Naive thymus-derived CD4-positive, alpha-beta T cell (primary cell): ENCODE measurements around the gene ZBTB21. TPM values are rescaled to one million over a fixed set of nuclear protein-coding genes. Genes with fewer than 3 reads are reported as not detected.

Experiments used
- ATAC-seq: fragments of 150-1000 bp; cut with Tn5 transposase; 2 replicates; pipeline ENCODE4 v1.10.0; 2021; ENCODE audit warnings: mild to moderate bottlenecking, moderate library complexity
- CTCF ChIA-PET: fragments of 350-600 bp; sonication (Branson Sonifier 250); formaldehyde crosslinking; loops from one replicate; lab custom pipeline; 2021; ENCODE audit warnings: antibody characterized with exemption; lab: Charles Lee
- POLR2A ChIA-PET: fragments of 350-600 bp; sonication (Branson Sonifier 250); formaldehyde crosslinking; loops from one replicate; lab custom pipeline; 2021; ENCODE audit warnings: antibody characterized with exemption, inconsistent platforms; lab: Charles Lee
- DNase-seq, 9 donors: peaks; one replicate each; pipeline versions ENCODE4 v3.0.0 to v3.0.0-alpha.2; 2020 to 2022; ENCODE audit warnings: mixed read lengths in 1 of 9
- H3K27ac ChIP-seq: one replicate; pipeline ENCODE4 v1.7.0; 2013; ENCODE audit warnings: mild to moderate bottlenecking, low read depth, low read length, moderate library complexity
- H3K27me3 ChIP-seq, 2 donors: one replicate each; pipeline ENCODE4 v1.7.0; 2013; ENCODE audit warnings: low read length in 2 of 2, mild to moderate bottlenecking in 2 of 2, moderate library complexity in 2 of 2; ENCODE audit not compliant: control insufficient read depth in 2 of 2, insufficient read depth in 2 of 2
- H3K36me3 ChIP-seq, 3 experiments: 1 replicate in 2 of 3; 2 replicates in 1 of 3; pipeline ENCODE4 v1.7.0; 2013; ENCODE audit warnings: low read length in 3 of 3, mild to moderate bottlenecking in 3 of 3, moderate library complexity in 1 of 3; ENCODE audit not compliant: insufficient read depth in 3 of 3, control insufficient read depth in 2 of 3
- H3K4me1 ChIP-seq, 2 donors: one replicate each; pipeline ENCODE4 v1.7.0; 2013; ENCODE audit warnings: low read length in 2 of 2, mild to moderate bottlenecking in 2 of 2, moderate library complexity in 1 of 2; ENCODE audit not compliant: control insufficient read depth in 2 of 2, insufficient read depth in 2 of 2
- H3K4me3 ChIP-seq: 2 replicates; pipeline ENCODE4 v1.7.0; 2013; ENCODE audit warnings: mild to moderate bottlenecking, low read length
- H3K9me3 ChIP-seq, 3 experiments: 1 replicate in 2 of 3; 2 replicates in 1 of 3; pipeline ENCODE4 v1.7.0; 2013; ENCODE audit warnings: low read length in 3 of 3; ENCODE audit not compliant: control insufficient read depth in 2 of 3
- H3K27ac Mint-ChIP-seq, 9 donors: one replicate each; pipeline ENCODE4 v1.8.0; 2020 to 2022; ENCODE audit warnings: mixed read lengths in 9 of 9, mild to moderate bottlenecking in 8 of 9, moderate library complexity in 5 of 9, inconsistent platforms in 2 of 9
- H3K27me3 Mint-ChIP-seq, 5 donors: one replicate each; pipeline ENCODE4 v1.8.0; 2021 to 2022; ENCODE audit warnings: mixed read lengths in 5 of 5, mild to moderate bottlenecking in 1 of 5
- H3K36me3 Mint-ChIP-seq, 5 donors: one replicate each; pipeline ENCODE4 v1.8.0; 2020 to 2022; ENCODE audit warnings: mixed read lengths in 5 of 5, mild to moderate bottlenecking in 3 of 5, inconsistent platforms in 1 of 5
- H3K4me1 Mint-ChIP-seq, 7 donors: one replicate each; pipeline ENCODE4 v1.8.0; 2020 to 2022; ENCODE audit warnings: mixed read lengths in 7 of 7, mild to moderate bottlenecking in 3 of 7, inconsistent platforms in 1 of 7
- H3K4me3 Mint-ChIP-seq, 10 donors: one replicate each; pipeline ENCODE4 v1.8.0; 2020 to 2022; ENCODE audit warnings: mild to moderate bottlenecking in 10 of 10, mixed read lengths in 10 of 10, moderate library complexity in 6 of 10, inconsistent platforms in 2 of 10
- H3K9me3 Mint-ChIP-seq, 11 donors: one replicate each; pipeline ENCODE4 v1.8.0; 2020 to 2022; ENCODE audit warnings: mixed read lengths in 11 of 11, mild to moderate bottlenecking in 4 of 11, inconsistent platforms in 1 of 11, moderate library complexity in 1 of 11
- intact Hi-C, 2 donors: fragments of 100-400 bp; cut with micrococcal nuclease; formaldehyde crosslinking; loops; one replicate each; pipeline ENCODE4 v1.15.1; 2023
- polyA plus RNA-seq, 2 donors: library from polyadenylated mRNA; unstranded; fragments of 300-500 nt; fragmentation: Illumina TruSeq; gene quantifications; one replicate each; pipeline ENCODE4 v1.2.3, GENCODE V29; 2021
- total RNA-seq, 6 experiments: library from RNA in 5 of 6; stranded (reverse) in 5 of 6; gene quantifications; 1 replicate in 5 of 6; 2 replicates in 1 of 6; pipeline ENCODE4 v1.2.3 and lab custom pipeline; 2021 to 2026

Gene ZBTB21
- total and polyA plus RNA-seq, 7 experiments from 2014 or later: 4.3 to 137 (median 24.3) TPM

DNA sequence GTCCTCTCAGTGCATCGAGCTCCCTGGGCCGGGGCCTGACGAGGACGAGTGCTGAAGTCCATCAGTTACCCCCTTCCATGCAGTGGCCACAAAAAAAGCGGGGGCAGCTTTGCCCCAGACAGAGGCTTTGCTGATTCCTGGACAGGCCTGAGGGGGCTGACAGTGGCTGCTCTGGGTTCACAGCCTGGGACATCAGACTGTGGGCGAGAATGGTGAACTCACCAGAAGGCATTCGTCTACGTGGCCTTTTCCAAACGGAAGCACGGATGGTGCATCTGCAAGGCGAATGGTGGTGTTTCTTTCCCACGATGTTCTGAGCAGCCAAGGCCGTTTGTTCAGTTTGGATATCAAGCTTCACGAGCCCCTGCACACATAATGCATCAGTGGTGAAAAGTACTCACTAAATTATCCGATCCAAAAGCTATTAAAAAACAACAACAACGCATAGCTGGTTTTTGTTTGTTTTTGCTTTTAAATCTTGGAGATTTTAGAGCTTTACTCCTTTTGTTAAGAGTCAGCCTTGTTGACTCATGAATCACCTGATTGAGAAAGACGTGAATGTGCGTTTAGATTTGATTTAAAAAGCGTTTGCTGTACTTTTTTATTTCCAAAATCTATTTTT is 6.3 kb upstream of the ZBTB21 start:
- H3K36me3 Mint-ChIP-seq: peaks cover 0 to 2% (median 0%) of the 10 kb centered on the region in 5 donors
- Histone ChIP-seq H3K9me3 (peaks cover 0 to 3% (median 0%) of the 10 kb centered on the region in 3 experiments), H3K27me3 (no peaks in the 10 kb centered on the region), H3K27ac (no peak overlapping the region), H3K4me3 (no peak overlapping the region), H3K36me3 (no peaks in the 10 kb centered on the region), H3K4me1 (peaks cover 0 to under 1% of the 10 kb centered on the region in 2 donors)
- POLR2A ChIA-PET: no interaction called here
- ATAC-seq: no peak
- peaks cover 2 to 20% (median 7%) of the 10 kb centered on the region in 7 donors for H3K4me1 Mint-ChIP-seq
- H3K27me3 Mint-ChIP-seq: peaks cover 0 to 20% (median 0%) of the 10 kb centered on the region in 5 donors
- CTCF ChIA-PET: no interaction called here
- H3K27ac Mint-ChIP-seq: no peak overlapping the region
- no peak overlapping the region for H3K4me3 Mint-ChIP-seq
- intact Hi-C loops: loop anchor here in 1 of 2 donors (10.0 kb wide), 2 partner anchors 388 to 652 kb away; partner anchors contain the start of genes MX2 and UBASH3A
- peaks cover 0 to 4% (median 0%) of the 10 kb centered on the region in 11 donors for H3K9me3 Mint-ChIP-seq
- DNase-seq: no peak

- no peak for DNase-seq
- no peak for ATAC-seq
- intact Hi-C loops: loop anchor here (5.0 to 10.0 kb wide), 3 partner anchors 93 to 649 kb away; partner anchors contain the start of genes MX2 (in 1 of the 2) and UBASH3A (in 1 of the 2)
- peaks cover 0 to 20% (median 13%) of the 10 kb centered on the region in 7 donors for H3K4me1 Mint-ChIP-seq
- H3K9me3 ChIP-seq: peaks cover 0 to 3% (median 0%) of the 10 kb centered on the region in 3 experiments
- no peak overlapping the region for H3K27ac ChIP-seq
- peaks cover 0 to 5% of the 10 kb centered on the region in 2 donors for H3K4me1 ChIP-seq
- ChIA-PET POLR2A (interaction anchor here (1.0 to 13.0 kb wide), 2 partner anchors 50 to 94 kb away, joined by 3 to 122 read pairs; no protein-coding TSS in a partner anchor), CTCF (interaction anchor here (0.7 kb wide), 1 partner anchor 38 kb away, joined by 6 read pairs; no protein-coding TSS in a partner anchor)
- H3K36me3 ChIP-seq: no peaks in the 10 kb centered on the region
- H3K36me3 Mint-ChIP-seq: peaks cover 0 to 6% (median 0%) of the 10 kb centered on the region in 5 donors
- peak overlapping the region in 1 of 10 donors; percentile 9 for H3K4me3 Mint-ChIP-seq
- peak overlapping the region in 1 of 9 donors; percentile 7 for H3K27ac Mint-ChIP-seq
- no peaks in the 10 kb centered on the region for H3K27me3 ChIP-seq
- H3K9me3 Mint-ChIP-seq: peaks cover 0 to 7% (median 0%) of the 10 kb centered on the region in 11 donors
- peaks cover 0 to 24% (median 0%) of the 10 kb centered on the region in 5 donors for H3K27me3 Mint-ChIP-seq
- no peak overlapping the region for H3K4me3 ChIP-seq
Observed at GRCh38 chr21:42013931-42014330, 3.8 kb upstream of the ZBTB21 start.

DNA sequence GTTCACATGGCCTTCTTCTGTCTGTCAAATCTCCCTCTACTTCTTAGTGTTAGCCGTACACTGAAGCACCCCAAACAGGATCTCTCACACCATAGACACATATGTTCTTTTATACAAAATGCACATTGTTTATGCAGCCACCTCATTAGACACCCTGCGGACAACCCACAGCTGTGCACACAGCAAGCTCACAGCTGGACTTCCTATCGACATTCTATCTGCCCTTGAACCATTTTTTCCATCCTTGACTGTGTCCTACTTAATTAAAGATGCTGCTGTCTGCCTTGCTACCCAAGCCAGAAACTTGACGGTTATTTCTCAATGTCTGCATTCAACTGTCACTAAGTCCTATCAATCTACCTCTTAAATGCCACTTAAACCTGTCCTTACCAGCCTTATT is 3.2 kb upstream of the ZBTB21 start:
- Mint-ChIP-seq H3K4me1 (peaks cover 0 to 25% (median 18%) of the 10 kb centered on the region in 7 donors), H3K9me3 (peaks cover 0 to 7% (median 0%) of the 10 kb centered on the region in 11 donors), H3K27ac (peak overlapping the region in 6 of 9 donors; percentile 2 to 62 (median 28)), H3K36me3 (peaks cover 0 to 6% (median 0%) of the 10 kb centered on the region in 5 donors), H3K27me3 (peaks cover 0 to 24% (median 0%) of the 10 kb centered on the region in 5 donors), H3K4me3 (peak overlapping the region in 3 of 10 donors; percentile 1 to 88 (median 6))
- no peaks in the 10 kb centered on the region for H3K27me3 ChIP-seq
- ChIA-PET POLR2A (interaction anchor here (13.0 kb wide), 1 partner anchor 50 kb away, joined by 122 read pairs; no protein-coding TSS in a partner anchor), CTCF (interaction anchor here (0.8 kb wide), 1 partner anchor 94 kb away, joined by 5 read pairs; no protein-coding TSS in a partner anchor)
- intact Hi-C loops: loop anchor here (5.0 to 10.0 kb wide), 3 partner anchors 94 to 649 kb away; partner anchors contain the start of genes MX2 (in 1 of the 2) and UBASH3A (in 1 of the 2)
- no peak overlapping the region for H3K4me3 ChIP-seq
- DNase-seq: no peak
- peaks cover 0 to 3% (median 0%) of the 10 kb centered on the region in 3 experiments for H3K9me3 ChIP-seq
- peaks cover 0 to 5% of the 10 kb centered on the region in 2 donors for H3K4me1 ChIP-seq
- no peak overlapping the region for H3K27ac ChIP-seq
- no peaks in the 10 kb centered on the region for H3K36me3 ChIP-seq
- ATAC-seq: no peak

DNA sequence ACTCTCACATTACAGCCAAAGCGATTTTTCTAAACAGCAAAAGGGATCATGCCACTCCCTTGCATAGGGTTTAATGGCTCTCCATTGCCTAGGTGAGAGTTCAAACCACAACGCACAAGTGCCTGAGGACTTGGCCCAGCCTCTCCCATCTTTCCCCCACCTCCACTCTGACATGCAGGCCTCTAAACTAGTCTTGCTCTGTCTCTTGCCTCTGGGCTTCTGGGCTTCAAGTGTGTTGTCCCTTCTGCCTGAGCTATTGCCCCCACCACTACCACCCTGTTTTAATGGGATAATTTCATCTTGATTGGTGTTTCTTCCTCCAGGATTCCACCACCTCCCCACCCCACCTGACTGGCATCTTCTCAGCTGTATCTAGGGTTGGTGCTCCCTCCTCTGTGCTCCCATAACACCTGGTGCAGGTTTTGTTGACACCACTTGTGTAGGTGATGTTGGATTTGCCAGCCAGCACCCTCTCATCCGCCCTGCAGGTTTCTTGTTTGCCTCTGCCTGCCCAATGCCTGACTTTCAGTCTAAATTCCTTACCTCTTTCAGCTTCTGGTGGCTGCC is 2.7 kb upstream of the ZBTB21 start:
- H3K36me3 ChIP-seq: no peaks in the 10 kb centered on the region
- Mint-ChIP-seq H3K9me3 (peaks cover 0 to 7% (median 0%) of the 10 kb centered on the region in 11 donors), H3K36me3 (peaks cover 0 to 6% (median 0%) of the 10 kb centered on the region in 5 donors), H3K4me3 (peak overlapping the region in 9 of 10 donors; percentile 1 to 93 (median 76)), H3K27me3 (peaks cover 0 to 24% (median 0%) of the 10 kb centered on the region in 5 donors), H3K27ac (peak overlapping the region; percentile 10 to 93 (median 68)), H3K4me1 (peaks cover 0 to 28% (median 21%) of the 10 kb centered on the region in 7 donors)
- DNase-seq (peak in 1 of 9 donors; percentile 17), ATAC-seq (no peak)
- peaks cover 0 to 3% (median 0%) of the 10 kb centered on the region in 3 experiments for H3K9me3 ChIP-seq
- ChIA-PET CTCF (interaction anchor here (0.8 to 2.0 kb wide), 2 partner anchors 51 to 95 kb away, joined by 4 to 5 read pairs; no protein-coding TSS in a partner anchor), POLR2A (interaction anchor here (13.0 kb wide), 1 partner anchor 51 kb away, joined by 122 read pairs; no protein-coding TSS in a partner anchor)
- H3K27me3 ChIP-seq: no peaks in the 10 kb centered on the region
- peaks cover 0 to 5% of the 10 kb centered on the region in 2 donors for H3K4me1 ChIP-seq
- H3K27ac ChIP-seq: no peak overlapping the region
- no peak overlapping the region for H3K4me3 ChIP-seq
- intact Hi-C loops: loop anchor here (5.0 to 10.0 kb wide), 3 partner anchors 94 to 648 kb away; partner anchors contain the start of genes MX2 (in 1 of the 2) and UBASH3A (in 1 of the 2)

DNA sequence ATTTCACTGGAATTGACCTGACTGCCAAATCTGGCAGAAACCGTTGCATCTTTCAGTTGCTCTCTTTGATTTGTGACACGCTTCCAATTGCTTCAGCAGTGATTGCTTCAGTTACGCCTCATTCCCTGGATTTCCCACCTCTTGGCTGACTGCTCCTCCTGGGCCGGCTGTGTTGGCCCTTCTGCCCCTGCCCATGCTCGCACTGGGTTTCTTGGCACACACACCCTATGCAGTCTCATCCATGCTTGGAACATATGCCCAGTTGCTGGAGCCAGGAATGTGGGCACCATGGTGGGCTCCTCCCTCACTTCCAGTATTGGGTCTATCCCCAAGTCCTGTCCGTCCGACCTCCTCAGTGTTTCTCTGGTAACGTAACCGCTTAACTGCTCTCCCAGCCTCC is 2.2 kb upstream of the ZBTB21 start:
- intact Hi-C loops: loop anchor here (5.0 to 10.0 kb wide), 3 partner anchors 95 to 648 kb away; partner anchors contain the start of genes MX2 (in 1 of the 2) and UBASH3A (in 1 of the 2)
- Mint-ChIP-seq H3K27ac (peak overlapping the region; percentile 10 to 93 (median 76)), H3K9me3 (peaks cover 0 to 7% (median 0%) of the 10 kb centered on the region in 11 donors), H3K4me3 (peak overlapping the region; percentile 48 to 93 (median 80)), H3K36me3 (peaks cover 0 to 9% (median 2%) of the 10 kb centered on the region in 5 donors), H3K27me3 (peaks cover 0 to 24% (median 0%) of the 10 kb centered on the region in 5 donors), H3K4me1 (peaks cover 2 to 33% (median 26%) of the 10 kb centered on the region in 7 donors)
- Histone ChIP-seq H3K4me3 (no peak overlapping the region), H3K9me3 (peaks cover 0 to 3% (median 0%) of the 10 kb centered on the region in 3 experiments), H3K4me1 (peaks cover 0 to 5% of the 10 kb centered on the region in 2 donors), H3K27ac (no peak overlapping the region), H3K36me3 (no peaks in the 10 kb centered on the region), H3K27me3 (no peaks in the 10 kb centered on the region)
- ATAC-seq (no peak), DNase-seq (no peak)
- ChIA-PET CTCF (interaction anchor here (1.1 to 2.0 kb wide), 2 partner anchors 51 to 96 kb away, joined by 4 to 6 read pairs; no protein-coding TSS in a partner anchor), POLR2A (interaction anchor here (1.1 to 13.0 kb wide), 2 partner anchors 51 to 96 kb away, joined by 3 to 122 read pairs; no protein-coding TSS in a partner anchor)
